GM18907 (cell line): Measurements from ENCODE around the gene SDK1.

Source experiments
- ATAC-seq: cut with Tn5 transposase; IDR thresholded peaks from one replicate; pipeline ENCODE4 v1.9.1; 2021; ENCODE audit warnings: mild to moderate bottlenecking, moderate library complexity; ENCODE audit not compliant: unreplicated experiment

The SDK1 gene

DNA sequence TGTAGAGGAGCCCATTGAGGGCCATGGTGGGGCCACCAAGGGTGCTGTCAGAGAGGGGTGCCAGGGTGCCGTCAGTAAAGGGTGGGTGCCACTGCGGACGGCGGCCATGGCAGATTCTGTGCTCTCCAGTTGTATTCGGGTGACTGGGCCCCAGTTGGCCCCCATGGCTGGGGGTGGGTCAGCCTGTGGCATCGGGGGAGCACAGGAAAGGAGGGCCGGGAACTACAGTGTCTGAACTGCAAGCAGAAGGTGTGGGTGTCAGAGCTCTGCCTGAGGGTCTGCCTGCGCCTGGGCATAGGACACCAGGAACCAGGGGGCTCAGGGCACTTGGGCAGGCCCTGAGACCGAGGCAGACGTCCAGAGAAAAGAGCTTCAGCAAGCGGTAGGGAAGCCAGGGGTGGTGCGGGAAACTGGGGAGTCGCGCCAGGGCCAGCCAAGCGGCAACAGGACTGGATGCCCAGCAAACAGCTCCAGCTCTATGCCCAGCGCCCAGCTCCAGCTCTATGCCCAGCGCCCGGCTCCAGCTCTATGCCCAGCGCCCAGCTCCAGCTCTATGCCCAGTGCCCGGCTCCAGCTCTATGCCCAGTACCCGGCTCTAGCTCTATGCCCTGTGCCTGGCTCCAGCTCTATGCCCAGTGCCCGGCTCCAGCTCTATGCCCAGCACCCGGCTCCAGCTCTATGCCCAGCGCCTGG, 878.8 kb downstream of the SDK1 start:
- no peak for ATAC-seq

DNA sequence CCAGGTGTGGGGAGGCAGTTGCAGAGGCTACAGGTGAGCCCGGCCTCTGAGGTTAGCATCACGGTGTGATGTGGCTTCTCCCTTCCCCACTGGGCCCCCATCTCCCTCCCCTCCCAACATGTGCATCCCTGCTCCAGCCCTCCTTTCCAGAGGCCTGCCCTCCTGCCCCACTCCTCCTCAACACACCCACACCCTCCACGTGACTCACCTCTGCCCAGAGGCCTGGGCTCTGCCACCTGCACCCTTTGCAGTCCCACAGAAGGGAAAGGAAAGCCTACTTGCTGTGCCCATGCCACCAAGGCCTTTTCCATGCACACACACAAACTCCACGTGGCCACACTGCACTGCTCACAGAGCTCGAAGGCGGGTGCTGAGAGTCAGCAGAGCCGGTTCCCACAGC, 880.4 kb downstream of the SDK1 start:
- no peak for ATAC-seq

GRCh38 chr7:4182605-4183300, 881.7 kb downstream of the SDK1 start:
- ATAC-seq = no peak

DNA sequence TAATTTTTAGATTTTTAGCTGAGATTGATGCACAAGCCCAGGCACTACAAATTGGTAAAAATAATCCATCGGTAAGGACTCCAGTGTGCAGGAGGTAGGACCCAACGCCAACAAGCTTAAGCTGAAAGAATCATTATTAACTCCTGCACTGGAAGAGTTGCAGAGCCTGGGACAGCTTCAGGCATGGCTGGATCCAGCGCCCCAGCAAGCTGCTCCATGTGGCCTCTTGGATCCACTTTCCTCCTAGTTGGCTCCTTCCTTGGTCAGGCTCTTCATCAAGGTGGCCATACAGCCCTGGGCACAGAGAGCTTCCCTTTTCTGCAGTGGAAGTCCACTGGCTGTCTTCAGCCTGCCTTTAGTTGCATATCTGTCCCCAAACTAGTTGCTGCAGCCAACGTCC, 883.6 kb downstream of the SDK1 start:
- ATAC-seq = no peak

DNA sequence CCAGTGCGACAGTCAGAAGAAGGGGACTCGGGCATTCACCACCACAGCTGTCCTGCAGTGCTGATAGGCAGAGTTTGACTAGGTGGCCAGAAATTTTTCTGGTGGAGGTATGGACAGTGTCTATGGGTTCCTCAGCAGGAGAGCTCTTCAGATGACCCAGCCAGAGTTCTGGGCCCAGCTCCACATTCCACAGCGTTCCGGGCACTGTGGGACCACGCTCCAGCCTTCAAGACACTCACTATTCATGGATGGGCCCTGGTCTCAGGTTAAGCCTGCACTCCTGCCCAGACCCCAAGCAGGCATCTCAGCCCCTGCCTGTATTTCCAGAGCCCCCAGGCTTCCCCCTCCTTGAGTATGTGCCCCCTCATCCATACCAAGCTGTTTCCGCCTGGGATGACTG, 884.1 kb downstream of the SDK1 start:
- ATAC-seq = no peak

DNA sequence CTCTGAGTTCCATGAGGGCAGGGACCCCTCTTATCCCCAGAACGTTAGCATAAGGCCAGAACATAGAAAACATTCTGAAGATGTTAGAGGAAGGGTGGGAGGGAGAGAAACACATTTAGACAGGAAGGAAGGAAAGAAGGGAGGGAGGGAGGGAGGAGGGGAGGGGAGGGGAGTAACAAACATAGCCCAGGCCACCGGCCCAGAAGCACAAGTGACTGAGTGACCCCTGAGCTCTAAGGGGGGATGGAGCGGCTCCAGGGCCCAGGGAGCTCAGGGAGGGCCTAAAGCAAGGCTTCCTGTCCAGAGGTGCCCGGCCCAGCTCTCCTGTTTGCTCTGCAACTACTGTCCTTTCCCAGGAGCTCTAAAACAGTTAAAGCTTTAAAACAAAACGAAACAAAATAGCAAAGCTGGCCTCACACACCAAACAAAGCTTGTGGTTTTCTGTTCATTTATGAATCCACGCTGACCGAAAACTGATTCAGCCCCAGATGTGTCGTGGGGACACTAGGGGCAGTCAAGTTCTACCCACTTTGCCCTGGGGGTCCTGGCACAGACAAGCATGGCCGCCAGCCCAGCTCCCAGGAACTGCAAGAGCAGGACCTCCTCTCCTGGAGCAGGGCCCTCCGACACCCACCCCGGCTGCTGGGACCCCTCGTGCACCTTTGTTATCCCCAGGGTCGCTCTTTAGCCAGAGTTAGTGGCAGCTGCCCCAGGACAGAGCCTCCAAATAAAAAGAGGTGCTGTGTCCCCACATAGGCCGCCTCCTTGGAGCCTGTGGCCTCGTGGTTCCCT, 884.9 kb downstream of the SDK1 start:
- no peak for ATAC-seq

DNA sequence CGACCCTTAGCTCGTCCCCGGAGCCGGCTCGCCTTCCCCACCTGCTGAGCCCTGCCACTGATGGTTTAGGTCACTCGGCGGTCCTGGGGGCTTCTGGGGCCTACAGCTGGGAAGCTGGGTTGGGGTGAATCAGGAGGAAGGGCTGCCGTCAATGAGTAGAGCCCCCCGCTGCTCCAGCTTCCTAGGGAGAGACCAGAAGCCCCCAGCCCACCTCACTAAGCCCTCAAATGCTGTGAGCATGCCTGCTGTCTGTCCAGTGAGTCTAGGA, 885.4 kb downstream of the SDK1 start:
- no peak for ATAC-seq

DNA sequence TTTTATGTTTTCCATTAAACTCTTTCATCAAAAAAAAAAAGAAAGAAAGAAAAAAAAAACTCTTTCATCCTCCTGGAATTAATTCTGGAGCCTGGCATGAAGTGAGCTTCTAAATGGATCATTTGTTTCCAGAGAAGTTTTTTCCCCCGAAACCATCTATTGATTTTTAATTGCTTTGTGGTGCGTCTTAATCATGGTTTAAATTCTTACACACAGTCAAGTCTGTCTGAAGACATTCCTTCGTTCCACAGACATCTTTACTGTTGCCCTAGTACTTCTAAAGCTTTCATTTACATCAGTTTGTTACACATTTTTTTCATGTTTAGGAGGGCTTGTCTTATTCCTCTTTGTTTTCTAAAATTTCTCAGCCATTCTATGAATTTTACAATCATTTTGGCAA, 887.6 kb downstream of the SDK1 start:
- no peak for ATAC-seq

DNA sequence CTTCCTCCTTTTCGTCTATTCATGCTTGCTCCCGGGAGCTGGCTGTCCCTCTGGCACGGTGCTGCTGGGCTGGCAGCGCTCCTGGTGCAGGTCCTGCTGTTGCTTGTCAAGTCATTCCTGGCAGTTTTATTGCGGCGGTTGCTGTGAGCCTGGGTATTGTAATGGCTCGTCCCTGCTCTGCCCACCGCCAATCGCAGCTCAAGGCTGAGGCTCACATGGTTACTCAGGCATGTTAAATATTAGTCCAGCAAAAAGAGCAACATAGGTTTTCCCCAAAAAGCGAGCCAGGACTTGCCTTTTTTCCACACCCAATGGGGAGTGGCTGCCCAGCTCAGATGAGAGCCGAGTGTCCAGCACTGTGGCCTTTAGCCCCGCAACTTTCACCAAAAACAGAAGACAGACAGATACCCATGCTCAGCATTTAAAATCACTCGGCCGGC, 888.1 kb downstream of the SDK1 start:
- no peak for ATAC-seq

GRCh38 chr7:4190010-4190981, 889.2 kb downstream of the SDK1 start:
- no peak for ATAC-seq

- ATAC-seq = no peak
Measured at GRCh38 chr7:4191046-4191445, 890.0 kb downstream of the SDK1 start.

GRCh38 chr7:4191525-4191924, 890.5 kb downstream of the SDK1 start:
- ATAC-seq = no peak

DNA sequence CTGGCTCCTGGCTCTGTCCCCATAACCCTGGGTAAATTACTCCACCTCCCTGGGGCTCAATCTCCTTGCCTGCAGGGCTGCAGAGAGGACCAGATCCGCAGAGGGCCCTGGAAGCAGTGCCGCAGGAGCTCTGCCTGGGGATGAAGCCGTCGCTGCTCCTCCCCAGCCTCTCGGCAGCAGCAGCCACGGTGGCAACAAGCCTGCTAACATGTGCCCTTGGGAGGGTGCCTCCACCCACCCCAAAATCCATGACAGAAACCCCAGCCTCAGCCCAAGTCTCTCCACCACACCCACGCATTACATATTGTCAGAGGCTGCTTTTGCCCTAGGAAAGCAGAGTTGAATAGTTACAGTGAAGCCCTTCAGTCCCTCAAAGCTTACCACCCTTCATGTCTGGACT, 894.6 kb downstream of the SDK1 start:
- ATAC-seq = no peak

DNA sequence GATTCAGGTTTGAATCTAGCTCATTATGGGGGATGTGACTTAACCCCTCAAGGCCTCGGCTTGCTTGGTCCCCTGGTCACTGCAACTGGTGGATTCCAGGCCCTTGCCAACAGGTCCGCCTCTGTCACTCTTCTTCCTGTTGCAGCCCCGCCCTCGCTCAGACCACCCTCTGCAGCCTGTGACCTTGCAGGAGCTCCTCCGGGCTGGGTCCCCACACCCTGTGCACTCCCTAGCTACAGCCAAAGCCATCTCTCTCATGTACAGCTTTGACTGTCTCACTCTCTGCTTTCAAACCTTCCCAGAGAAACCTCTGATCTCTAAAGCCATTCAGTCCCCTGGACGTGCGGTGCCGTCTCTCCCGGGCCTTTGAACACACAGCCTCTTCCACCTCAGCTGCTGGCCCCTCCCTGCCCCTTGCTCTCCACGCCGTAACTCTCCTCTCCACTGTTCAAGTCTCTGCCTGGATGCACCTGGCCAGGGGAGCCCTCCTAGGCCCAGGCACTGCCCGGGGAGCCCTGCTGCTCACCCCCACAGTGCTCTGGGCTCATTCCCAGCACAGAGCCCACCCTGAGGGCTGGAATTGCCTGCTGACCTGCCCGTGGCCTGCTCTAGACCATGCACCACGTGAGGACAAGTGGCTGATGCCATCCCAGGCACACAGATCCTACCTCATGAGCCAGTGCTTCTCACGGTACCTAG, 895.2 kb downstream of the SDK1 start:
- no peak for ATAC-seq

- ATAC-seq = no peak
Measured at GRCh38 chr7:4198301-4198700, 897.2 kb downstream of the SDK1 start.

DNA sequence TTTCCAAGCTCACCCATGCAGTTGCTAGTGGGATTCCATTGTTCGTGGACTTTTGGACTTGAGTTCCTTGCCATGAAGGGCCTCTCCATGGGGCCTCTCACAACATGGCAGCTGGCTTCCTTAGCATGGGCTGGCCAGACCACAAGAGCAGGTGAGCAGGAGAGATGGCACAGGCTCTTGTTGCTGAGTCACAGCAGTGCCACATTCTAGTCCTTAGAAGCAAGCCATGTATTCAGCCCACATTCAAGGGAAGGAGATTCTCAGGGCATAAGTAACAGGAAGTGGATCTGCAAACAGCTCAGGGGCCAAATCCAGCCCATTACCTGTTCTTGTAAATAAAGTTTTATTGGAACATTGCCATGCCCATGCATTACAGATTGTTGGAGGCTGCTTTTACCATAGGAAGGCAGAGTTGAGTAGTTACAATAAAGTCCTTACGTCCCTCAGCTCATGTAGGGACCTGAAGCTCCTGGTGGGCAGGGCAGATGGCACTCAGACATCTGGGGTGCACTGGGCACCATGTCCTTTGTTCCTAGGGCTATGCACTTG, 899.6 kb downstream of the SDK1 start:
- ATAC-seq = no peak

GRCh38 chr7:4201566-4201965, 900.5 kb downstream of the SDK1 start:
- ATAC-seq = no peak

- no peak for ATAC-seq
Measured at GRCh38 chr7:4202154-4202736, 901.2 kb downstream of the SDK1 start.

- no peak for ATAC-seq
Measured at GRCh38 chr7:4202954-4203353, 901.9 kb downstream of the SDK1 start.
